ENCODE data around the gene PLOD1.

Gene PLOD1

DNA sequence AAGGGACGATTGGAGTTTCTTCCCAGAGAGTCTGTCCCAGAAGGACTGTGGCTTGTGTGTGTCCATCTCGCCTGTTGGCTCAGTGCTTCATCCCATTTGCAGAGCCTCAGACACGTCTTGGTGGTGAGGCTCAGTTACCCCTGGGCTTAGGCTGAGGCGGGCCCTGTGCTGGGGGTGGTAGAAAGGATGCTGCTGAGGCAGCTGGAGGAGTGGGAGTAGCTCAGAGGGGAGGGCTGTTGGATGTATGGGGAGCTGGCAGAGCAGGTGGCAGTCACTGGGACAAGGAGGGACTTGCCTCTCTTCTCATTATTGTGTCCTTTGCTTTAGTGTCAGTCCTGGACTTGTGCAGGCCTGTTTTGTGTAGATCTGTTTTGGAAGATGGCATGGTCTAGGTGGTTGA is 77.5 kb downstream of the PLOD1 start:
- Mint-ChIP-seq H3K27ac (no peak overlapping the region), H3K27me3 (no peaks in the 10 kb centered on the region), H3K36me3 (peaks cover 4% of the 10 kb centered on the region), H3K4me1 (ENCODE audit: low read depth) (peaks cover 11% of the 10 kb centered on the region), H3K9me3 (ENCODE audit: low read depth) (no peaks in the 10 kb centered on the region), H3K4me3 (no peak overlapping the region)

DNA sequence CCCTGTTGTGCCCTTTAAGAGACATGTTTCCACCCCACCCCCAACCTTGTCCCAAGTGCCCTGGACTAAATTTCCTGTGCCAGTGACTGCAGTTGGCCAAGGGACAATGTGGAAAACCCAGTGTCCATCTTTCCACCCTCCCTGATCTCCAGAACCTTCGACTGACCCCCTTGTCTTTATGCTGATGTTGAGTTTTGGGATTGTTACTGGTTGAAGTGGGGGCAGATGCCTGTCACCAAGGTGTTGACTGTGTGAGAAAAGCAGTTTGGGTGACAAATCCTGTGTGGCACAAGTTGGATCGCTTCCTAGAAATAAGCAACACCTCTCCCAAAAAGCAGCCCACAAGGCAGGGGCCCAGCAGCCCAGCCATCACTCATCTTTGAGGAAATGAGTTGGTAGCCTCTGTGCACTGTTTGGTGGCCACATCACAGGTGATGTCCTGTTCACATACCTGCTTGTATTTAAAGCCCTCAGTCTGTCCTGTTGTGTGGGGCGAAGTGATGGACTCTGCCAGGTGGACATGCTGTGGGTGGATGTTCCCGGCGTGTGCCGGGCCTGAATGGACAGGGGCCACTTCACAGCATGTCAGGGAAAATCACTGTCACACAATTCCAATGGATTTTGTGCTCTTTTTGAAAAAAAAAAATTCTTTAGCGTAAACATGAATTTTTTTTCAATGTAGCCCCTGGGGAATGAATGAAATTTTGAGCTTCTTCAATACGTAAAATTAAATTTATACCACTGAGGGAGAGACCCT is 78.2 kb downstream of the PLOD1 start:
- peaks cover under 1% of the 10 kb centered on the region for H3K36me3 Mint-ChIP-seq

DNA sequence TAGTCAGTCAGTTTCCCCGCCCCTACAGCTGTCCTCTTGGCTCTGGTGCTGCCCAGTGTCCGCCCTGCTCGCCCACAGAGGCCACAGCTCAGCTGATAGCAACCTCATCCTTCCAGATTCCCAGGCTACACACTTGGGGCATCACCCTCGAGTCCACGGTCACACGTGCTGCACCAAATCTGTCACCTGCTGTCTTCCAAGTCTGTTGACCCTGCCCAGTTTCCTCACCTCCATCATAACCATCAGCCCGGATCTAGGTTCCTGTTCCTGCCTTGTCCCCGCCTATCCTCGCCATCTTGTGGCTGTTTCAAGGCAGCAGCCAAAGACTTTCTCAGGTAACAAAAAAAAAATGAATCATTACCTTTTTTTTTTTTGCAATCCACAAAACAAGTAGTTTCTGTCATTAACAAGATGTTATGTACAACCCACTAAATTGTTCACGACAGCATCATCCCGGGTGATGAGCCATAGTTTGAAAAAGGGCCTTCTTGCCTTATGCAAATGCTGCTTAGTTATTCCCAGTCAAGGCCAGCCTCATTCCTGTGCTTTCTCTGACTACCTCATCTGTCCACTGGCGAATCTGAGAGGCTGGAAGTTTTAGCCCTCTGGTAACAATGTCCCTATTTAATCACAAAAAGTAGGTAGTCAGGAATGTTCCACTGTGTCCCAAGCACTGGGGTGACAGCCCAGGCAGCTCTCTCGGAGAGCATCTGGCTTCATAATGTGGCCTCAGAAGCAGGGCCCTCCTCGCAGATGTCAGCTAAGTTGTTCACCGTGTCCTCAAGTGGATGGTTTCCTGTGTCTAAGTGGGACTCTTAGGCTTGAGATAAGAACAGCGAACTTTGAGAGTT is 79.8 kb downstream of the PLOD1 start:
- Mint-ChIP-seq H3K9me3 (ENCODE audit: low read depth) (no peaks in the 10 kb centered on the region), H3K27me3 (no peaks in the 10 kb centered on the region), H3K27ac (peak overlapping the region; percentile 47), H3K4me1 (ENCODE audit: low read depth) (peaks cover 13% of the 10 kb centered on the region), H3K36me3 (no peaks in the 10 kb centered on the region), H3K4me3 (peak overlapping the region; percentile 15)

More for the DNA sequence above, 78.2 kb downstream of the PLOD1 start:
- Mint-ChIP-seq H3K4me1 (ENCODE audit: low read depth) (peaks cover 11% of the 10 kb centered on the region), H3K27ac (peak overlapping the region; percentile 22), H3K27me3 (no peaks in the 10 kb centered on the region), H3K9me3 (ENCODE audit: low read depth) (no peaks in the 10 kb centered on the region), H3K4me3 (no peak overlapping the region)

DNA sequence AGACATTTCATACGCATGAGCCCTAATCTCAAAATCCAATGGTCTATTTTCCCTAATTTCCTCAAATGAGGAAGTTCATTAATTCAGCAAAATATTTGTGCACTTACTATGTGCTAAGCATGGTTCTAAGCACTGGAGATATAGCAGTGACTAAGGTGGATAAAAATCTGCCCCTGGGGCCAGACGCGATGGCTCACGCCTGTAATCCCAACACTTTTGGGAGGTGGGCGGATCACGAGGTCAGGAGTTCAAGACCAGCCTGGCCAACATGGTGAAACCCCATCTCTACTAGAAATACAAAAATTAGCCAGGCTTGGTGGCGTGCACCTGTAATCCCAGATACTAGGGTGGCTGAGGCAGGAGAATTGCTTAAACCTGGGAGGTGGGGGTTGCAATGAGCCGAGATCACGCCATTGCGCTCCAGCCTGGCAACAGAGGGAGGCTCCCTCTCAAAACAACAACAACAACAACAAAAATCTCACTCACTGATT is 80.5 kb downstream of the PLOD1 start:
- Mint-ChIP-seq H3K4me1 (ENCODE audit: low read depth) (peaks cover 16% of the 10 kb centered on the region), H3K27me3 (no peaks in the 10 kb centered on the region), H3K36me3 (no peaks in the 10 kb centered on the region), H3K9me3 (ENCODE audit: low read depth) (no peaks in the 10 kb centered on the region), H3K4me3 (no peak overlapping the region), H3K27ac (no peak overlapping the region)

DNA sequence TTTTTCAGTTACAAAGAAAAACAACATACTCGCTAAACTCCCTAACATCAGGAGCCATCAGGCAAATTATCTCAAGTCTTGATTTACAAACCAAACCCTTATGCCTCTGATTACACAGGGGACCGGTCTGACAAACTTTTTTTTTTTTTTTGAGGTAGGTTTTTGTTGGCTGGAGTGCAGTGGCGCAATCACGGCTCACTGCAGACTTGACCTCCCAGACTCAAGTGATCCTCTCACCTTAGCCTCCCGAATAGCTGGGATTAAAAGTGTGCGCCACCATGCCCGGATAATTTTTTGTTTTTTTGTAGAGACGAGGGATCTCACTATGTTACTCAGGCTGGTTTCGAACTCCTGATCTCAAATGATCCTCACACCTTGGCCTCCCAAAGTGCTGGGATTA is 81.0 kb downstream of the PLOD1 start:
- no peaks in the 10 kb centered on the region for H3K27me3 Mint-ChIP-seq
- peaks cover 19% of the 10 kb centered on the region for H3K4me1 Mint-ChIP-seq (ENCODE audit: low read depth)
- H3K9me3 Mint-ChIP-seq (ENCODE audit: low read depth) = no peaks in the 10 kb centered on the region
- no peaks in the 10 kb centered on the region for H3K36me3 Mint-ChIP-seq
- H3K27ac Mint-ChIP-seq = no peak overlapping the region
- no peak overlapping the region for H3K4me3 Mint-ChIP-seq

DNA sequence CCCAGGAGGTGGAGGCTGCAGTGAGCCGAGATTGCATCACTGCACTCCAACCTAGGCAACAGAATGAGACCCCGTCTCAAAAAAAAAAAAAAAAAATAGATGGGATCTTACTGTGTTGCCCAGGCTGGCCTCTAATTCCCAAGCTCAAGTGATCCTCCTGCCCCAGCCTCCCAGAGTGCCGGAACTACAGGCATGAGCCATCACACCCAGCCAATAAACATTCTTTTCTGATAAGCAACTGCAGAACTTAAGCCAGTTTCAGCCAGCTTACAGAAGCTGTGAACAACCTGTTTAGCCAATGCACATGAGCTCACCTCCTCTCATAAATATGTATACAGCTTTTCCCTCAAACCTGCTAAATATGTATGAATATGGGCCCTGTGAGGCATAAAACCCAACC is 81.7 kb downstream of the PLOD1 start:
- no peaks in the 10 kb centered on the region for H3K36me3 Mint-ChIP-seq
- H3K4me1 Mint-ChIP-seq (ENCODE audit: low read depth) = peaks cover 21% of the 10 kb centered on the region
- no peaks in the 10 kb centered on the region for H3K9me3 Mint-ChIP-seq (ENCODE audit: low read depth)
- H3K27ac Mint-ChIP-seq = no peak overlapping the region
- H3K27me3 Mint-ChIP-seq = no peaks in the 10 kb centered on the region
- H3K4me3 Mint-ChIP-seq = no peak overlapping the region

DNA sequence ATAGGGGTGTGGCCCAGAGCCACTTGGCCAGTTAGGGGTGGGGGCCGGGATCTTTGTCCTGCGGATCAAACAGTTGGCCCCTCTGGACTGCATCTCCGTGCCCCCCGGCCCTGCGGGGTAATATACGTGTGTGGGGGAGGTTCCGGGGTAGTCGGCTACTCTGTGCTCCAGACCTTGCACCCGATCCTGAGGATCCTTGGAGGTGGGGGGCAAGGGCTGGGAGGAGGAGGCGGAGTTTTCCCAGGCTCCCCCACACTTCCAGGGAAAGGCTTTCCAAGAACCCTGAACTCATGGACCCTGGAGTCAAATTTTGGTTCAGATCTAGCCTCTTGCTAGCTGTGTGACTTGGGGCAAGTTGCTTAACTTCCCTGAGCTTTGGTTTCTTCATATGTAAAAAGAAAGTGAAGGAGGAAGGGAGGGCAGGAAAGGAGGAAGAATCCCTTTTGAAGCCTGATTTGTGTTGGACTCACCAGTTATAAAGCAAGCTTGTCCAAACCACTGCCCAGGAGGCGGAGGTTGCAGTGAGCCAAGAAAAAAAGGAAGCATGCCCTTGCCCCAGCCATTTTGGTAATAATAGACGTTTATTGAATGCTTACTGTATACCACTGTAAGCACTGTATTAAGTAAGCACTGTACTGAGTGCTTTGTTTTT is 85.5 kb downstream of the PLOD1 start:
- Mint-ChIP-seq H3K27ac (peak overlapping the region; percentile 34), H3K4me3 (peak overlapping the region; percentile 90)

DNA sequence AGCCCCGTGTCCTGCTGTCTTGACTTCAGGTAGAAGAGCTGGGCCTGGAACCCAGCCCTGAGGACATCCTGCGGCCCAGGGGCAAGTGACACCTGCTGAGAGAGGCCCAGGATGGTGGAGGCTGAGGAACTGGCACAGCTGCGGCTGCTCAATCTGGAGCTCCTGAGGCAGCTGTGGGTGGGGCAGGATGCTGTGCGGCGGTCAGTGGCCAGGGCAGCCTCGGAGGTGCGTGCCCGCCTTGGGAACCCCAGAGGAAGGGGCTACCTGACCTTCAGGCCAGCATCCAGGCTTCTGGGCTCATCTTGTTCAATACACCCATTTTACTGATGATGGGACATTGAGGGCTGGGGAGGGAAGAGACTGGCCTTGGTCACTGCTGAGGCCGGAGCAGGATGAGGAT is 87.1 kb downstream of the PLOD1 start:
- Mint-ChIP-seq H3K4me3 (no peak overlapping the region), H3K36me3 (no peaks in the 10 kb centered on the region), H3K27ac (no peak overlapping the region), H3K9me3 (ENCODE audit: low read depth) (no peaks in the 10 kb centered on the region), H3K4me1 (ENCODE audit: low read depth) (peaks cover 12% of the 10 kb centered on the region), H3K27me3 (no peaks in the 10 kb centered on the region)

More for the DNA sequence above, 85.5 kb downstream of the PLOD1 start:
- no peaks in the 10 kb centered on the region for H3K9me3 Mint-ChIP-seq (ENCODE audit: low read depth)
- peaks cover 12% of the 10 kb centered on the region for H3K4me1 Mint-ChIP-seq (ENCODE audit: low read depth)
- no peaks in the 10 kb centered on the region for H3K36me3 Mint-ChIP-seq
- no peaks in the 10 kb centered on the region for H3K27me3 Mint-ChIP-seq

DNA sequence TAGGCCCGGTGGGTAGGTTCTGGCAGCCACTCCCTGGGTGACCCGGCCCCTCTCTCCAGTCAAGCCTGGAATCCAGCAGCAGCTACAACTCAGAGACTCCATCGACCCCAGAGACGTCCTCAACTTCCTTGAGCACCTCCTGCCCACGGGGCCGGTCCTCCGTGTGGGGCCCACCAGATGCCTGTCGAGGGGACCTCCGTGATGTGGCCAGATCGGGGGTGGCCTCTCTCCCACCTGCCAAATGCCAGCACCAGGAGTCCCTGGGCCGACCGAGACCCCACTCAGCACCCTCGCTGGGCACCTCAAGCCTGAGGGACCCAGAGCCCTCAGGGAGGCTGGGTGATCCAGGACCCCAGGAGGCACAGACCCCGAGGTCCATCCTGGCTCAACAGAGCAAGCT is 87.5 kb downstream of the PLOD1 start:
- Mint-ChIP-seq H3K27ac (no peak overlapping the region), H3K27me3 (no peaks in the 10 kb centered on the region), H3K9me3 (ENCODE audit: low read depth) (no peaks in the 10 kb centered on the region), H3K4me3 (no peak overlapping the region), H3K36me3 (no peaks in the 10 kb centered on the region), H3K4me1 (ENCODE audit: low read depth) (peaks cover 12% of the 10 kb centered on the region)
